AG10803 (cell line): Measurements from ENCODE around the gene CDK11B.

Source experiments
- DNase-seq: peaks from one replicate; pipeline ENCODE4 v3.0.0; 2010; ENCODE audit warnings: low read depth
- H3K4me3 ChIP-seq: 2 replicates; pipeline ENCODE4 v1.5.1; 2011; ENCODE audit warnings: mild to moderate bottlenecking, low read length, control low read depth
- TF ChIP-seq, protein P1 (sequence below): conservative IDR thresholded peaks from 2 replicates; pipeline ENCODE4 v1.5.1; 2011; ENCODE audit warnings: mild to moderate bottlenecking, low read length, control low read depth, inconsistent platforms

The CDK11B gene

GRCh38 chr1:1687846-1688245 is 29.0 kb upstream of the CDK11B start:
- TF ChIP-seq, protein P1, sequence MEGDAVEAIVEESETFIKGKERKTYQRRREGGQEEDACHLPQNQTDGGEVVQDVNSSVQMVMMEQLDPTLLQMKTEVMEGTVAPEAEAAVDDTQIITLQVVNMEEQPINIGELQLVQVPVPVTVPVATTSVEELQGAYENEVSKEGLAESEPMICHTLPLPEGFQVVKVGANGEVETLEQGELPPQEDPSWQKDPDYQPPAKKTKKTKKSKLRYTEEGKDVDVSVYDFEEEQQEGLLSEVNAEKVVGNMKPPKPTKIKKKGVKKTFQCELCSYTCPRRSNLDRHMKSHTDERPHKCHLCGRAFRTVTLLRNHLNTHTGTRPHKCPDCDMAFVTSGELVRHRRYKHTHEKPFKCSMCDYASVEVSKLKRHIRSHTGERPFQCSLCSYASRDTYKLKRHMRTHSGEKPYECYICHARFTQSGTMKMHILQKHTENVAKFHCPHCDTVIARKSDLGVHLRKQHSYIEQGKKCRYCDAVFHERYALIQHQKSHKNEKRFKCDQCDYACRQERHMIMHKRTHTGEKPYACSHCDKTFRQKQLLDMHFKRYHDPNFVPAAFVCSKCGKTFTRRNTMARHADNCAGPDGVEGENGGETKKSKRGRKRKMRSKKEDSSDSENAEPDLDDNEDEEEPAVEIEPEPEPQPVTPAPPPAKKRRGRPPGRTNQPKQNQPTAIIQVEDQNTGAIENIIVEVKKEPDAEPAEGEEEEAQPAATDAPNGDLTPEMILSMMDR = no peak
- H3K4me3 ChIP-seq = no peak overlapping the region
- no peak for DNase-seq

DNA sequence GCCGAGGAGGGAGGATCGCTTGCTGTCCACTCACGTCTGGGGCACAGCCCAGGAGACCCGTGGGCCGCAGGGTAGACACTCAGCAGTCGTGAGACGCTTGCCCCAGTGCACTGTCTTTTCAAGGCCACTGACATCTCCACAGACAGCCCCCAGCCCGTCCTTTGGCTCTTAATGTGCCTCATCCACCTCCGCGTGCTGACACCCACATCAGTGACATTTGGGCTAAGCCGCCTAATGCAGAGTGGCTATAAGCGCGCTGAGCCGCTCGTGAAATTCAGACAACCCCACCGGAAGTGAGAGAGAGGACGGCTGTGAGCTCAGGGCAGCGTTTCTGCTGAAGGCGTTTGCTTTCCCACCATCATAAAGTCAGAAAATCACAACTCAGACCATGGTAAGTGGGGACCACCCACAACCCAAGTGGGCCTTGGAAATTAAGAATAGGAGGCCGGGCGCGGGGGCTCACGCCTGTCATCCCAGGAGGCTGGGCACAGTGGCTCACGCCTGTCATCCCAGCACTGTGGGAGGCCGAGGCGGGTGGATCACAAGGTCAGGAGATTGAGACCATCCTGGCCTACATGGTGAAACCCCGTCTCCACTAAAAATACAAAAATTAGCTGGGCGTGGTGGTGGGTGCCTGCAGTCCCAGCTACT is 25.4 kb upstream of the CDK11B start:
- H3K4me3 ChIP-seq = no peak overlapping the region
- DNase-seq = no peak
- TF ChIP-seq, protein P1 = no peak

DNA sequence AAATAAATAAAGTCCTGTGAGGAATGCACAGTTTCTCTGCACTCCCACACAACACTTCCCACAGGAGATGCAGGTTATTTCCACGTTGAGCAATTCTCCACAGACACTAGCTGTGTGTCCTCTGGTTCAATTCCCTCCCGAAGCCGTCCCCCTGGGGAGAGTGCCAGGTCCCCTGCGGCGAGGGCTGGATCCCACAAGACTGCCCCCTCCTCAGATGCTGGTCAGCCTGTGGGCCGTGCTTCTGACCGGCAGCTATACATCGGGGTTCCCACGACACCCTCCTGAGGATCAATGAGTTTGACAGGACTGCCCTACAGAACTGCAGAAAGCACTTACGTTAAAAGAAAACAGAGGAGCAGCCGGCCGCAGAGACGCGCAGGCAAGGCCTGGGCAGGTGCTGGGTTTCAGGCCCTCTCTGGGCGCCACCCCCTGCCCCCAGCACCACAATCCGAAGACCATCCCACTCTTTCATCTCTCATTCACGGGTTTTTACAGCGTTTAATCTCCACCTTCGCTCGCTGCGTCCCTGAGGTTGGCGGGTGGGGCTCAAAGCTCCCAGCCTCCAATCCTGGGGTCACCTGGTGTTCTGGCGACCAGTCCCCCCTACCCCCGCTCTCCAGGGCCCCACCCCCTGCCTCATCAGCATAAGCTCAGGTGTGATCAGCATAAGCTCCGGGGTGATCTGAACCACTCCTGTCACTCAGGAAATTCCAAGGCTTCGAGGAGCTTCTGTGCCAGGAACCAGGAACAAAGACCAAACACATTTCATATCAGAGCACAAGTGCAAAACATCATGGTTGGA is 24.5 kb upstream of the CDK11B start:
- no peak overlapping the region for H3K4me3 ChIP-seq
- TF ChIP-seq, protein P1 = no peak

GRCh38 chr1:1680912-1681273 is 22.1 kb upstream of the CDK11B start:
- TF ChIP-seq, protein P1 = no peak
- DNase-seq = no peak
- no peak overlapping the region for H3K4me3 ChIP-seq

More for the DNA sequence above, 24.5 kb upstream of the CDK11B start:
- no peak for DNase-seq

- no peak overlapping the region for H3K4me3 ChIP-seq
- no peak for DNase-seq
- TF ChIP-seq, protein P1 = no peak
Observed at GRCh38 chr1:1680031-1680911, 21.5 kb upstream of the CDK11B start.

DNA sequence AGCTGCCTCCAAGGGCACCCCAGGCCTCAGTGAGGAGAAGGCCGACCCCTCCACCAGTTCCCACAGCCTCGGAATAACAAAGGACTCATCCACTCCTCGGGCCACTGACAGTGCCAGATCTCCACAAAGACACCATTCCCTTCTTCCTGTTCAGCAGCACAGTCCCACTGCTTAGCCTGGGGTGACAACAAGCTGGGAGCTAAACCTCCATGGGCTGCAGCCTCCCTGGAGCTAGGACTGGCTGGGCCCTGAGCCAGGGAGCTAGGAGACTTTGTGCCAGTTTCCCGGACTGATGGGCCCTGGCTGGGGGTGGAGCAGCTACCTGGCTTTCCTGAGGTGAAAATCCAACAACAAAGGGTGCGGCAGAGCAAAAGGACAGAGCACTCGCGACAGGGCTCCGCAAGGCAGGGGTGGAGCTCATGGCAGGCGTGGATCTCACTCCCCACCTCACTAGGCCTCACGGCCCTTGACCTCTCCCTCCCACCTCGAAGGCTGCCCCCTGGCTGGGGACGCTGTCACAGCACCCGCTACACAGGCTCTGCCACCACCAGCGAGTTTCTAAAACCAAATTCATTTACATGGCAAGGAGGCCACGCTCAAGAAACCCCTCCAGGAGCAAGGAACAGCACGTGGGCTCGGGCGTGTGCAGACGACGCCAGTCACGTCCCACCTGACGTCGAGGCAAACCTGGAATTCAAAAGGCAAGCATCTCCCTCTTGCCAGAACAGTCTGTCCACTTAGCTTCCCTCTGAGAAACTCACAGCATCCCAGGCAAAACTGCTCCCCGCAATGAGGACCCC is 20.0 kb upstream of the CDK11B start:
- no peak for DNase-seq
- no peak overlapping the region for H3K4me3 ChIP-seq
- TF ChIP-seq, protein P1 = peak; percentile 21
